H1 (cell line): Measurements from ENCODE around the gene SH2D4B. TPM values are rescaled to one million over a fixed set of nuclear protein-coding genes. Genes with fewer than 3 reads are reported as not detected.

Experiments used
- CTCF ChIA-PET: fragments of 300-600 bp; sonication (Branson Sonifier 250); formaldehyde crosslinking; loops from one replicate; lab custom pipeline; 2021; ENCODE audit not compliant: partially characterized antibody; lab: Charles Lee
- POLR2A ChIA-PET: fragments of 300-600 bp; sonication (Branson Sonifier 250); formaldehyde crosslinking; loops from one replicate; lab custom pipeline; 2021; ENCODE audit warnings: inconsistent platforms; ENCODE audit not compliant: partially characterized antibody; lab: Charles Lee
- DNase-seq, 2 experiments: peaks; one replicate each; pipeline versions ENCODE4 v3.0.0 to v3.0.0-alpha.2; 2010 to 2022; ENCODE audit warnings: low spot score in 2 of 2, low read depth in 1 of 2, mixed read lengths in 1 of 2
- FAIRE-seq: peaks from 2 replicates; lab custom pipeline; 2011; peaks lifted over from hg19 to GRCh38; lab: Jason Lieb, UNC
- H2AFZ ChIP-seq: 2 replicates; pipeline ENCODE4 v1.8.1; 2012; ENCODE audit warnings: low read length, inconsistent platforms
- H2AK5ac ChIP-seq: 2 replicates; pipeline ENCODE4 v1.6.1; 2013; ENCODE audit warnings: low read depth, low read length
- H2BK120ac ChIP-seq: replicated peaks from 2 replicates; pipeline ENCODE3; 2013; ENCODE audit warnings: low read depth, low read length, inconsistent platforms
- H2BK12ac ChIP-seq: 2 replicates; pipeline ENCODE4 v1.6.1; 2013; ENCODE audit warnings: low read depth, low read length
- H2BK15ac ChIP-seq: 2 replicates; pipeline ENCODE4 v1.6.1; 2013; ENCODE audit warnings: low read length
- H2BK20ac ChIP-seq: 2 replicates; pipeline ENCODE4 v1.6.1; 2013; ENCODE audit warnings: low read length
- H2BK5ac ChIP-seq: 2 replicates; pipeline ENCODE4 v1.6.1; 2013; ENCODE audit warnings: low read depth, low read length
- H3K14ac ChIP-seq: 2 replicates; pipeline ENCODE4 v1.6.1; 2013; ENCODE audit warnings: inconsistent platforms; ENCODE audit not compliant: insufficient read length
- H3K18ac ChIP-seq: 2 replicates; pipeline ENCODE4 v1.6.1; 2013; ENCODE audit warnings: low read length; ENCODE audit errors: extremely low read depth
- H3K23ac ChIP-seq: 2 replicates; pipeline ENCODE4 v1.6.1; 2013; ENCODE audit warnings: inconsistent platforms; ENCODE audit not compliant: insufficient read length
- H3K23me2 ChIP-seq: 2 replicates; pipeline ENCODE4 v1.6.1; 2013; ENCODE audit warnings: low read depth, low read length
- H3K27ac ChIP-seq: 2 replicates; pipeline ENCODE4 v1.6.1; 2011; ENCODE audit warnings: low read depth, low read length, inconsistent platforms
- H3K27me3 ChIP-seq, 4 experiments: replicated peaks in 1 of 4; 1 replicate in 1 of 4; 2 replicates in 3 of 4; pipeline versions ENCODE4 v1.6.1 to v1.8.1; 2011 to 2013; ENCODE audit warnings: low read length in 3 of 4, mild to moderate bottlenecking in 3 of 4, inconsistent platforms in 2 of 4, mixed read lengths in 2 of 4, moderate library complexity in 1 of 4; ENCODE audit not compliant: control insufficient read depth in 3 of 4, insufficient read depth in 3 of 4; ENCODE audit errors: extremely low read depth in 1 of 4
- H3K36me3 ChIP-seq, 4 experiments: 2 replicates each; pipeline versions ENCODE4 v1.6.1 to v1.8.1; 2011 to 2013; ENCODE audit warnings: mild to moderate bottlenecking in 4 of 4, low read length in 3 of 4, moderate library complexity in 2 of 4, control low read depth in 1 of 4, inconsistent platforms in 1 of 4; ENCODE audit not compliant: insufficient read depth in 4 of 4, control insufficient read depth in 2 of 4
- H3K4ac ChIP-seq: replicated peaks from 2 replicates; pipeline ENCODE3; 2013; ENCODE audit warnings: low read length, low read depth, mixed read lengths, inconsistent platforms; ENCODE audit not compliant: insufficient read length
- H3K4me1 ChIP-seq, 4 experiments: replicated peaks in 1 of 4; 1 replicate in 1 of 4; 2 replicates in 3 of 4; pipeline versions ENCODE4 v1.6.1 to v1.8.1; 2011 to 2013; ENCODE audit warnings: low read length in 3 of 4, inconsistent platforms in 2 of 4, mixed read lengths in 1 of 4; ENCODE audit not compliant: insufficient read depth in 4 of 4, control insufficient read depth in 3 of 4
- H3K4me2 ChIP-seq, 2 experiments: 2 replicates each; pipeline versions ENCODE4 v1.6.1 to v1.8.1; 2011 to 2013; ENCODE audit warnings: low read depth in 2 of 2, low read length in 2 of 2, control low read depth in 1 of 2, inconsistent platforms in 1 of 2, mild to moderate bottlenecking in 1 of 2; ENCODE audit not compliant: insufficient read depth in 1 of 2
- H3K4me3 ChIP-seq, 4 experiments: fragments of 200-600, 300-600 bp in 1 of 4; sonication (generic), shearing (Covaris generic), sonication (Bioruptor Twin) in 1 of 4; 2 replicates each; pipeline versions ENCODE4 v1.5.1 to v1.8.1; 2011 to 2016; ENCODE audit warnings: low read length in 4 of 4, low read depth in 3 of 4, control low read depth in 2 of 4, inconsistent platforms in 2 of 4, mild to moderate bottlenecking in 2 of 4, mixed read lengths in 1 of 4, moderate library complexity in 1 of 4; ENCODE audit not compliant: insufficient read depth in 2 of 4; ENCODE audit errors: extremely low read depth in 1 of 4
- H3K56ac ChIP-seq: replicated peaks from 2 replicates; pipeline ENCODE3; 2013; ENCODE audit warnings: low read depth, mild to moderate bottlenecking, mixed read lengths, low read length, inconsistent platforms; ENCODE audit not compliant: insufficient read length
- H3K79me1 ChIP-seq: 2 replicates; pipeline ENCODE4 v1.6.1; 2013; ENCODE audit warnings: low read depth, low read length, control low read depth
- H3K79me2 ChIP-seq, 2 experiments: 2 replicates each; pipeline versions ENCODE4 v1.6.1 to v1.8.1; 2012 to 2013; ENCODE audit warnings: low read length in 2 of 2, mild to moderate bottlenecking in 2 of 2, inconsistent platforms in 1 of 2; ENCODE audit not compliant: insufficient read depth in 2 of 2, control insufficient read depth in 1 of 2
- H3K9ac ChIP-seq, 4 experiments: replicated peaks in 1 of 4; 1 replicate in 1 of 4; 2 replicates in 3 of 4; pipeline versions ENCODE4 v1.6.1 to v1.8.1; 2011 to 2013; ENCODE audit warnings: low read depth in 3 of 4, low read length in 3 of 4, control low read depth in 2 of 4, mild to moderate bottlenecking in 2 of 4, moderate library complexity in 2 of 4, inconsistent platforms in 1 of 4; ENCODE audit errors: extremely low read depth in 1 of 4
- H3K9me3 ChIP-seq, 2 experiments: 2 replicates each; pipeline versions ENCODE4 v1.6.1 to v1.8.1; 2012 to 2013; ENCODE audit warnings: mild to moderate bottlenecking in 2 of 2, moderate library complexity in 2 of 2, control low read depth in 1 of 2, inconsistent platforms in 1 of 2, low read depth in 1 of 2, low read length in 1 of 2, mixed read lengths in 1 of 2; ENCODE audit not compliant: insufficient read depth in 2 of 2
- H4K20me1 ChIP-seq, 2 experiments: replicated peaks in 1 of 2; 2 replicates each; pipeline versions ENCODE3 to v1.8.1; 2011 to 2013; ENCODE audit warnings: inconsistent platforms in 2 of 2, low read length in 2 of 2, mild to moderate bottlenecking in 1 of 2; ENCODE audit not compliant: insufficient read depth in 2 of 2, control insufficient read depth in 1 of 2
- H4K5ac ChIP-seq: 2 replicates; pipeline ENCODE4 v1.6.1; 2013; ENCODE audit warnings: low read length, low read depth, mixed read lengths, inconsistent platforms; ENCODE audit not compliant: insufficient read length
- H4K8ac ChIP-seq: 2 replicates; pipeline ENCODE4 v1.8.0; 2013; ENCODE audit warnings: mild to moderate bottlenecking, moderate library complexity, low read length, inconsistent platforms; ENCODE audit not compliant: insufficient read depth; ENCODE audit errors: extremely low read depth
- H4K91ac ChIP-seq: replicated peaks from 2 replicates; pipeline ENCODE3; 2013; ENCODE audit warnings: low read length, mixed read lengths, inconsistent platforms; ENCODE audit not compliant: insufficient read length
- BCL11A ChIP-seq, 2 experiments: IDR thresholded peaks; one replicate each; pipeline ENCODE4 v1.6.1; 2011; ENCODE audit warnings: low read depth in 2 of 2, low read length in 2 of 2, mild to moderate bottlenecking in 2 of 2
- CBX8 ChIP-seq: fragments of 300-800, 300-1000 bp; sonication (generic); IDR thresholded peaks from 2 replicates; pipeline ENCODE4 v1.7.1; 2016; ENCODE audit warnings: low read depth, low read length, borderline replicate concordance
- CREB1 ChIP-seq: IDR thresholded peaks from 2 replicates; pipeline ENCODE4 v1.6.1; 2012; ENCODE audit warnings: inconsistent platforms
- GTF2F1 ChIP-seq: IDR thresholded peaks from 2 replicates; pipeline ENCODE4 v1.6.1; 2012; ENCODE audit warnings: low read depth, low read length, improper control_type of control experiment, borderline replicate concordance
- KDM4A ChIP-seq: IDR thresholded peaks from one replicate; pipeline ENCODE4 v1.7.1; 2012; ENCODE audit warnings: low read depth, mild to moderate bottlenecking, moderate library complexity, low read length, inconsistent platforms; ENCODE audit not compliant: severe bottlenecking
- NRF1 ChIP-seq: IDR thresholded peaks from 2 replicates; pipeline ENCODE4 v1.6.1; 2011; ENCODE audit warnings: mild to moderate bottlenecking, low read depth, low read length, improper control_type of control experiment
- RFX5 ChIP-seq: IDR thresholded peaks from 2 replicates; pipeline ENCODE4 v1.6.1; 2011; ENCODE audit warnings: low read depth, low read length, improper control_type of control experiment, borderline replicate concordance
- RNF2 ChIP-seq: fragments of 200-900, 300-1000 bp; sonication (generic); IDR thresholded peaks from 2 replicates; pipeline ENCODE4 v1.7.1; 2016; ENCODE audit warnings: borderline replicate concordance, low read depth, mild to moderate bottlenecking, antibody characterized with exemption, low read length; ENCODE audit not compliant: poor library complexity, severe bottlenecking; ENCODE audit errors: missing control alignments
- SAP30 ChIP-seq: fragments of 300-600 bp; sonication (generic); IDR thresholded peaks from 2 replicates; pipeline ENCODE4 v1.7.1; 2012; ENCODE audit warnings: low read length, moderate library complexity, mild to moderate bottlenecking, inconsistent platforms; ENCODE audit not compliant: insufficient read depth, insufficient replicate concordance
- SIN3A ChIP-seq, 2 experiments: IDR thresholded peaks in 1 of 2; conservative IDR thresholded peaks in 1 of 2; 2 replicates each; pipeline ENCODE4 v1.6.1; 2011 to 2012; ENCODE audit warnings: low read length in 2 of 2, improper control_type of control experiment in 1 of 2, low read depth in 1 of 2, mild to moderate bottlenecking in 1 of 2
- SIX5 ChIP-seq: IDR thresholded peaks from 2 replicates; pipeline ENCODE4 v1.6.1; 2011; ENCODE audit warnings: mild to moderate bottlenecking, low read depth, low read length
- SRF ChIP-seq: IDR thresholded peaks from 2 replicates; pipeline ENCODE4 v1.6.1; 2011; ENCODE audit warnings: mild to moderate bottlenecking, low read depth, low read length, moderate library complexity
- SUZ12 ChIP-seq: fragments of 200-600 bp; sonication (generic); IDR thresholded peaks from 2 replicates; pipeline ENCODE4 v1.6.1; 2012; ENCODE audit warnings: mild to moderate bottlenecking, inconsistent platforms, low read length, moderate library complexity, mixed read lengths
- TBP ChIP-seq: IDR thresholded peaks from 2 replicates; pipeline ENCODE4 v1.6.1; 2011; ENCODE audit warnings: low read depth, low read length, improper control_type of control experiment
- TCF12 ChIP-seq: IDR thresholded peaks from 2 replicates; pipeline ENCODE4 v1.6.1; 2011; ENCODE audit warnings: low read depth, mild to moderate bottlenecking, low read length
- WGBS, 2 experiments: shearing (Covaris generic) in 1 of 2; methylation state at CpG; one replicate each; pipeline versions ENCODE4 v1.1.6 to v1.1.7; 2013 to 2015; ENCODE audit warnings: low lambda C conversion rate in 2 of 2, mixed read lengths in 2 of 2, inconsistent platforms in 1 of 2, low coverage in 1 of 2, missing lambda C conversion rate in 1 of 2; ENCODE audit not compliant: insufficient replicate concordance in 2 of 2, insufficient coverage in 1 of 2, insufficient read length in 1 of 2; ENCODE audit errors: extremely low coverage in 1 of 2, missing lambda C conversion rate in 1 of 2; 5-methylcytosine and 5-hydroxymethylcytosine counted together
- polyA plus RNA-seq, 7 experiments: library from polyadenylated mRNA; depleted of rRNA in 3 of 7; stranded (reverse) in 5 of 7; unstranded in 2 of 7; fragments of >200 nt in 5 of 7; fragments of 200-250 nt in 2 of 7; gene quantifications; 1 replicate in 5 of 7; 2 replicates in 1 of 7; 4 replicates in 1 of 7; pipeline versions ENCODE4 v1.2.1 to v1.2.3, GENCODE V29; 2011 to 2013; ENCODE audit warnings: missing spikeins in 2 of 7, mixed read lengths in 2 of 7
- total RNA-seq: library from RNA; stranded (reverse); fragmentation: NEBNext Ultra II Directional; extraction: Animal tissue kit (Norgen Biotek cat#: 25700); gene quantifications from 2 replicates; pipeline ENCODE4 v1.2.1, GENCODE V29; 2021

The SH2D4B gene
- total and polyA plus RNA-seq, 2 of the 8 experiments (the other 6 are each of a cell fraction or from before 2014, with no cell fraction given): 0.06 to 0.13 TPM

DNA sequence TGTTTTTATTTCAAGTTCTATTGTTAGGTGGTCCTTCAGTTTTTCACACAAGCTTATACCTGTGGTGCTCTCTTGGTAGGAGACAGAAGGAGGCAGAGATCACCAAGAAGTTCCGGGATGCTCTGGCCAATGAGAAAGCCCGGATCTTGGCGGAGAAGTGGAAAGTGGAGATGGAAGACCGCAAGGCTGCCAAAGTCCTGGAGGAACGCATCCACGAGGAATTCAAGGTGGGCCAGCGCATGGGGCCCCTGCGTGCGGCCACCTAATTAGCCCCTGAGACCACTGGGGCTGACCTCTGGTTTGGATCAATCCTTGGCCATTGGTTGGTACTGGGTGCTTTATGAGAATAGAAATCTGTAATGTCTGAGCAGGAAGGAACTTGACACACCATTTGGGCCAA, 33.6 kb downstream of the SH2D4B start:
- FAIRE-seq: no peak
- TF ChIP-seq CREB1: no peak
- no peak for TF ChIP-seq RFX5
- no peak for TF ChIP-seq CBX8
- TF ChIP-seq KDM4A: no peak
- TF ChIP-seq BCL11A (IDR thresholded peaks at IDR 0.05; ENCODE audit: low read depth in 2 of 2, low read length in 2 of 2): no peak
- TF ChIP-seq NRF1: no peak
- no peak for TF ChIP-seq TBP
- no peak for TF ChIP-seq GTF2F1
- no peak for TF ChIP-seq SAP30
- no peak for TF ChIP-seq SRF
- no peak for TF ChIP-seq SUZ12
- no peak for TF ChIP-seq SIN3A (conservative IDR thresholded peaks at IDR 0.05 in 1 of 2, IDR thresholded peaks at IDR 0.05 in 1 of 2; ENCODE audit: low read depth in 1 of 2, low read length in 2 of 2)
- no peak for TF ChIP-seq TCF12
- TF ChIP-seq RNF2: no peak
- TF ChIP-seq SIX5: no peak

More for the DNA sequence above, 33.6 kb downstream of the SH2D4B start:
- H3K18ac ChIP-seq: no peak overlapping the region
- CTCF ChIA-PET: no interaction called here
- no peak overlapping the region for H2BK15ac ChIP-seq
- no peak overlapping the region for H2AK5ac ChIP-seq
- WGBS, 2 experiments: 93% methylated on average over 9 of the region's 9 CpGs; no CpG with 5 or more reads in 1 of the 2 experiments
- no peak overlapping the region for H3K4ac ChIP-seq
- H2BK120ac ChIP-seq: no peak overlapping the region
- H3K4me3 ChIP-seq: no peak overlapping the region
- H3K23me2 ChIP-seq: no peaks in the 10 kb centered on the region
- H3K4me1 ChIP-seq: no peaks in the 10 kb centered on the region
- H4K20me1 ChIP-seq: no peaks in the 10 kb centered on the region
- H3K9ac ChIP-seq: no peak overlapping the region
- H3K56ac ChIP-seq: no peak overlapping the region
- no peak overlapping the region for H2AFZ ChIP-seq
- no peak overlapping the region for H2BK5ac ChIP-seq
- no peak for DNase-seq
- no peaks in the 10 kb centered on the region for H3K79me1 ChIP-seq
- no peak overlapping the region for H4K8ac ChIP-seq
- H3K27ac ChIP-seq: no peak overlapping the region
- no peak overlapping the region for H3K23ac ChIP-seq
- H2BK20ac ChIP-seq: no peak overlapping the region
- POLR2A ChIA-PET: no interaction called here
- H3K27me3 ChIP-seq: no peaks in the 10 kb centered on the region
- no peak overlapping the region for H2BK12ac ChIP-seq
- no peaks in the 10 kb centered on the region for H3K36me3 ChIP-seq
- no peak overlapping the region for H4K5ac ChIP-seq
- no peak overlapping the region for H3K4me2 ChIP-seq
- no peaks in the 10 kb centered on the region for H3K9me3 ChIP-seq
- H3K14ac ChIP-seq: no peak overlapping the region
- no peaks in the 10 kb centered on the region for H3K79me2 ChIP-seq
- H4K91ac ChIP-seq: no peak overlapping the region
